Tibial nerve (tissue), 3 donors: ENCODE measurements around the gene TGFB2.

ENCODE experiments used
- CTCF ChIP-seq, 5 experiments: fragments of 200-600 bp in 3 of 5; fragments of 450-650 bp in 2 of 5; sonication (generic) in 3 of 5; IDR thresholded peaks; one replicate each; pipeline ENCODE4 v1.5.1; 2016 to 2019; ENCODE audit warnings: antibody characterized with exemption in 5 of 5, mild to moderate bottlenecking in 3 of 5, moderate library complexity in 2 of 5
- POLR2A ChIP-seq, 2 donors: fragments of 450-650 bp; IDR thresholded peaks; one replicate each; pipeline ENCODE4 v1.6.1; 2017; ENCODE audit warnings: antibody characterized with exemption in 2 of 2, mild to moderate bottlenecking in 2 of 2, moderate library complexity in 2 of 2

DNA sequence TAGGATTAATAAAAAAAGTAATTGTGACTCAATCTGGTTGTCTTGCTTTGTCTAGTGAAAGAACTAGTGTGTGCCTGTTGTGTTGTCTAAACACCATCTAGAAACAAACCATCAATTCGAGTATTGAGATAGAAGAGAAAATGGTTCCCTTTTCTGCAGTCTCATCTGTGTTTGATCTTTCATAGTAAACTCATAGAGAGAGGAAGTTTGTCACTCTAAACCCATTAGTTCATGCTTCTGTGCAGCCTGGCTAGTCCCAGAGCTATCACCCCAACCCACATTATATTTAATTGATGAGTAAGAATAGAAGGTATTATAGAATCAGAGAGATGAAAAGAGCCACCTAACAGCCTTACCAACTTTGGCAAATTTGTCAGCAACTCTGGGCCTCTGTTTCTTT, 99.5 kb downstream of the TGFB2 start:
- TF ChIP-seq CTCF (IDR thresholded peaks at IDR 0.05) (no peak), POLR2A (IDR thresholded peaks at IDR 0.05) (no peak)
